Smooth muscle cell (in vitro differentiated cells): ENCODE measurements around the gene EVPLL. TPM values are rescaled to one million over a fixed set of nuclear protein-coding genes. Genes with fewer than 3 reads are reported as not detected.

Experiments
- DNase-seq: peaks from one replicate; lab custom pipeline; 2025; ENCODE audit not compliant: unreplicated experiment; lab: John Stamatoyannopoulos, UW
- H2AFZ ChIP-seq: fragments of 200-600 bp; sonication (generic); 2 replicates; pipeline ENCODE4 v1.6.0; 2016; ENCODE audit warnings: antibody characterized with exemption, low read depth, mild to moderate bottlenecking
- H3F3A ChIP-seq: fragments of 200-600 bp; sonication (generic); 2 replicates; pipeline ENCODE4 v1.6.0; 2017; ENCODE audit warnings: antibody characterized with exemption, low read depth
- H3K27ac ChIP-seq: fragments of 200-600 bp; sonication (generic); 2 replicates; pipeline ENCODE4 v1.5.1; 2016; ENCODE audit warnings: low read depth, mild to moderate bottlenecking
- H3K27me3 ChIP-seq: fragments of 200-600 bp; sonication (generic); 2 replicates; pipeline ENCODE4 v1.6.1; 2016; ENCODE audit warnings: low read depth, mild to moderate bottlenecking
- H3K36me3 ChIP-seq: fragments of 200-600 bp; sonication (generic); 2 replicates; pipeline ENCODE4 v1.5.1; 2016; ENCODE audit warnings: low read depth
- H3K4me1 ChIP-seq: fragments of 200-600 bp; sonication (generic); 2 replicates; pipeline ENCODE4 v1.5.1; 2016; ENCODE audit warnings: low read depth
- H3K4me2 ChIP-seq: fragments of 200-600 bp; sonication (generic); 2 replicates; pipeline ENCODE4 v1.6.0; 2016; ENCODE audit warnings: mild to moderate bottlenecking
- H3K4me3 ChIP-seq: fragments of 200-600 bp; sonication (generic); 2 replicates; pipeline ENCODE4 v1.5.1; 2016; ENCODE audit warnings: mild to moderate bottlenecking
- H3K79me2 ChIP-seq: fragments of 200-600 bp; sonication (generic); 2 replicates; pipeline ENCODE4 v1.6.0; 2016; ENCODE audit warnings: low read depth, mild to moderate bottlenecking
- H3K9ac ChIP-seq: fragments of 200-600 bp; sonication (generic); 2 replicates; pipeline ENCODE4 v1.6.0; 2016; ENCODE audit warnings: low read depth
- H3K9me3 ChIP-seq: fragments of 200-600 bp; sonication (generic); replicated peaks from 2 replicates; pipeline ENCODE4 v1.5.1; 2016; ENCODE audit warnings: low read depth
- H4K20me1 ChIP-seq: fragments of 200-600 bp; sonication (generic); 2 replicates; pipeline ENCODE4 v1.6.0; 2016; ENCODE audit warnings: low read depth
- WGBS: methylation state at CpG from one replicate; pipeline ENCODE4 v1.1.7; 2016; ENCODE audit warnings: low lambda C conversion rate; 5-methylcytosine and 5-hydroxymethylcytosine counted together
- polyA plus RNA-seq: library from polyadenylated mRNA; unstranded; fragments of >200 nt; fragmentation: Nextera tagmentation; extraction: Ambion mirVana; gene quantifications from 2 replicates; pipeline ENCODE4 v1.2.1, GENCODE V29; 2016
- total RNA-seq: library from RNA; depleted of rRNA; stranded (reverse); fragments of >200 nt; gene quantifications from 2 replicates; pipeline ENCODE4 v1.2.3, GENCODE V29; 2014
- TF ChIP-seq, protein P1 (sequence below): fragments of 200-600 bp; sonication (generic); IDR thresholded peaks from 2 replicates; pipeline ENCODE4 v1.5.1; 2017; ENCODE audit warnings: borderline replicate concordance, mild to moderate bottlenecking, antibody characterized with exemption; ENCODE audit not compliant: insufficient read depth, poor library complexity, severe bottlenecking

EVPLL gene
- total and polyA plus RNA-seq, 2 experiments from 2014 or later: not detected

- no peak overlapping the region for H2AFZ ChIP-seq
- no peaks in the 10 kb centered on the region for H3K4me1 ChIP-seq
- H3K4me2 ChIP-seq: no peak overlapping the region
- DNase-seq: no peak
- TF ChIP-seq, protein P1, sequence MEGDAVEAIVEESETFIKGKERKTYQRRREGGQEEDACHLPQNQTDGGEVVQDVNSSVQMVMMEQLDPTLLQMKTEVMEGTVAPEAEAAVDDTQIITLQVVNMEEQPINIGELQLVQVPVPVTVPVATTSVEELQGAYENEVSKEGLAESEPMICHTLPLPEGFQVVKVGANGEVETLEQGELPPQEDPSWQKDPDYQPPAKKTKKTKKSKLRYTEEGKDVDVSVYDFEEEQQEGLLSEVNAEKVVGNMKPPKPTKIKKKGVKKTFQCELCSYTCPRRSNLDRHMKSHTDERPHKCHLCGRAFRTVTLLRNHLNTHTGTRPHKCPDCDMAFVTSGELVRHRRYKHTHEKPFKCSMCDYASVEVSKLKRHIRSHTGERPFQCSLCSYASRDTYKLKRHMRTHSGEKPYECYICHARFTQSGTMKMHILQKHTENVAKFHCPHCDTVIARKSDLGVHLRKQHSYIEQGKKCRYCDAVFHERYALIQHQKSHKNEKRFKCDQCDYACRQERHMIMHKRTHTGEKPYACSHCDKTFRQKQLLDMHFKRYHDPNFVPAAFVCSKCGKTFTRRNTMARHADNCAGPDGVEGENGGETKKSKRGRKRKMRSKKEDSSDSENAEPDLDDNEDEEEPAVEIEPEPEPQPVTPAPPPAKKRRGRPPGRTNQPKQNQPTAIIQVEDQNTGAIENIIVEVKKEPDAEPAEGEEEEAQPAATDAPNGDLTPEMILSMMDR: no peak
- no peak overlapping the region for H3K27ac ChIP-seq
- H3K79me2 ChIP-seq: no peaks in the 10 kb centered on the region
- H3K27me3 ChIP-seq: no peaks in the 10 kb centered on the region
- WGBS: 95% methylated on average over 13 of the region's 15 CpGs
- H3K36me3 ChIP-seq: no peaks in the 10 kb centered on the region
- H3K9ac ChIP-seq: no peak overlapping the region
- H4K20me1 ChIP-seq: no peaks in the 10 kb centered on the region
- no peak overlapping the region for H3K4me3 ChIP-seq
- no peaks in the 10 kb centered on the region for H3F3A ChIP-seq
- no peaks in the 10 kb centered on the region for H3K9me3 ChIP-seq
Observed at GRCh38 chr17:18380471-18381157, 3.0 kb downstream of the EVPLL start.

DNA sequence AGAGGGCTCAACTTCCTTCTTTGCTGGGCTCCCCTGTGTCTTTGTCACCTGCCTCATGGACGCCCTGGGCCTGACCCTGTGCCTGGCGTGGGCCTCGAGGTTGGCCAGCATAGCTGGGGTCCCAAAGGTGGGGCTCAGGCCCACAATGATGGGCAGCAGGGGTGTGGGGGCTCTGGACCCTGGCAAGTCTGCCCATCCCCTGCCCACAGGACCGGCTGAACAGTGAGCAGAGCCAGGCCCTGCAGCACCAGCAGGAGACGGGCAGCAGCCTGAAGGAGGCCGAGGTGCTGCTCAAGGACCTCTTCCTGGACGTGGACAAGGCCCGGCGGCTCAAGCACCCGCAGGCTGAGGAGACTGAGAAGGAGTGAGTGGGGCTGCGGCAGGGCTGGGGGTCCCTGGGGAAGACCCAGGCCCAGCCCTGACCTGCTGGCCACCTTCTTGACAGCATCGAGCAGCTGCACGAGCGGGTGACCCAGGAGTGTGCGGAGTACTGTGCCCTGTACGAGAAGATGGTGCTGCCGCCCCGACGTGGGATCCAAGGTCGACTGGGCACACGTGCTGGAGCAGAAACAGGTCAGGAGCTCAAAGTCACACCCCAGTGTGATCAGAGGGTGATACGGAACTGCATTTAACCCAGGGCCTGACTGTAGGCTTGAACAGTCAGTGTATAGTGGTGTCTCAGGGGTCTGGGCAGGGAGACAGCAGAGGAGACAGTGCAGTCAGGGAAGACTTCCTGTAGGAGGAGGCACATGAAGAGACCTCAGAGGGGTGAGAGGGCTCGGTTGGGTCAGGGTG is 3.8 kb downstream of the EVPLL start:
- H3K4me2 ChIP-seq: no peak overlapping the region
- H4K20me1 ChIP-seq: no peaks in the 10 kb centered on the region
- no peaks in the 10 kb centered on the region for H3K36me3 ChIP-seq
- WGBS: 94% methylated on average over 23 of the region's 23 CpGs
- H3K4me3 ChIP-seq: no peak overlapping the region
- TF ChIP-seq, protein P1: no peak
- no peaks in the 10 kb centered on the region for H3K9me3 ChIP-seq
- H2AFZ ChIP-seq: no peak overlapping the region
- H3K79me2 ChIP-seq: no peaks in the 10 kb centered on the region
- no peak overlapping the region for H3K27ac ChIP-seq
- no peak overlapping the region for H3K9ac ChIP-seq
- no peaks in the 10 kb centered on the region for H3K4me1 ChIP-seq
- H3F3A ChIP-seq: no peaks in the 10 kb centered on the region
- no peak for DNase-seq
- H3K27me3 ChIP-seq: no peaks in the 10 kb centered on the region

DNA sequence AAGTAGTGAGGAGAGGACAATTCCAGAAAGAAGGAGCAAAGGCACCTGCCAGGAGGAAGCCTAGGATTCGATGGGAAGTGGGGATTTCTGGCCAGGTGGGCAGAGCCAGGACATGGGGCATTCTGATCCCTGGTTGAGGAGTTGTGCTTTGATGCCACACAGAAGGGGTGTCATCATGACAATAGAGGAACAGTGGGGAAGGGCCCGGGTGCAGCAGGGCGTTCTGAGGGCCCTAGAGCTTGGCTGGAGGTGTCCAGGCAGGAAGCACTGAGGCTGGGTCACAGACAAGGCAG is 4.3 kb downstream of the EVPLL start:
- WGBS: 90% methylated on average over 3 of the region's 3 CpGs
- Histone ChIP-seq H3K4me1 (no peaks in the 10 kb centered on the region), H3K4me2 (no peak overlapping the region), H3K27me3 (no peaks in the 10 kb centered on the region), H4K20me1 (no peaks in the 10 kb centered on the region), H3K79me2 (no peaks in the 10 kb centered on the region), H3K36me3 (no peaks in the 10 kb centered on the region), H2AFZ (no peak overlapping the region), H3F3A (no peaks in the 10 kb centered on the region), H3K4me3 (no peak overlapping the region), H3K9ac (no peak overlapping the region), H3K9me3 (no peaks in the 10 kb centered on the region), H3K27ac (no peak overlapping the region)
- TF ChIP-seq, protein P1: no peak
- DNase-seq: no peak
